MCF 10A (cell line): ENCODE results near the gene CCDC9. TPM values are rescaled to one million over a fixed set of nuclear protein-coding genes. Genes with fewer than 3 reads are reported as not detected.

ENCODE experiments used
- BruUV-seq: library from RNA; stranded (reverse); fragments of 400-500 nt; replicated peaks from 2 replicates; lab custom pipeline; 2021; lab: Mats Ljungman, UMichigan
- CTCF ChIA-PET: fragments of 300-600 bp; sonication (Branson Sonifier 250); formaldehyde crosslinking; extraction: SDS; loops from one replicate; lab custom pipeline; 2021; ENCODE audit warnings: antibody characterized with exemption, inconsistent platforms; lab: Yijun Ruan, JAX
- POLR2A ChIA-PET: fragments of 300-600, 350-650 bp; sonication (Branson Sonifier 250); formaldehyde crosslinking; extraction: SDS; loops from one replicate; lab custom pipeline; 2020; ENCODE audit warnings: antibody characterized with exemption, inconsistent platforms; lab: Yijun Ruan, JAX
- DNase-seq: peaks from one replicate; pipeline ENCODE4 v3.0.0-alpha.2; 2018; ENCODE audit not compliant: unreplicated experiment
- H3K27ac Mint-ChIP-seq: one replicate; pipeline ENCODE4 v1.8.0; 2022; ENCODE audit warnings: mild to moderate bottlenecking, low read depth, mixed read lengths; ENCODE audit not compliant: unreplicated experiment
- H3K27me3 Mint-ChIP-seq: one replicate; pipeline ENCODE4 v1.8.0; 2022; ENCODE audit warnings: mixed read lengths; ENCODE audit not compliant: insufficient read depth, unreplicated experiment
- H3K36me3 Mint-ChIP-seq: one replicate; pipeline ENCODE4 v1.8.0; 2022; ENCODE audit warnings: mild to moderate bottlenecking, moderate library complexity, mixed read lengths; ENCODE audit not compliant: insufficient read depth, unreplicated experiment
- H3K4me1 Mint-ChIP-seq: one replicate; pipeline ENCODE4 v1.8.0; 2022; ENCODE audit warnings: mixed read lengths; ENCODE audit not compliant: insufficient read depth, unreplicated experiment
- H3K4me3 Mint-ChIP-seq: one replicate; pipeline ENCODE4 v1.8.0; 2022; ENCODE audit warnings: mild to moderate bottlenecking, moderate library complexity, mixed read lengths; ENCODE audit not compliant: unreplicated experiment
- H3K9me3 Mint-ChIP-seq: one replicate; pipeline ENCODE4 v1.8.0; 2022; ENCODE audit warnings: mixed read lengths; ENCODE audit not compliant: unreplicated experiment
- CTCF ChIP-seq: fragments of 200-600 bp; IDR thresholded peaks from one replicate; pipeline ENCODE4 v1.8.0; 2022; ENCODE audit warnings: antibody characterized with exemption, mild to moderate bottlenecking; ENCODE audit not compliant: unreplicated experiment
- intact Hi-C: fragments of 100-400 bp; cut with micrococcal nuclease; formaldehyde crosslinking; loops from 2 replicates; pipeline ENCODE4 v1.14.1; 2022
- total RNA-seq: library from RNA; stranded (reverse); gene quantifications from 2 replicates; pipeline ENCODE4 v1.2.3, GENCODE V29; 2022

CCDC9 gene
- total RNA-seq, 1 experiment from 2014 or later = 39.0 TPM

- TF ChIP-seq CTCF = no peak
- ChIA-PET CTCF (interaction anchor here (0.7 to 1.8 kb wide), 3 partner anchors 8 to 87 kb away, joined by 3 to 11 read pairs (median 5); partner anchors contain the start of gene DHX34), POLR2A (no interaction called here)
- Mint-ChIP-seq H3K4me1 (peaks cover 19% of the 10 kb centered on the region), H3K36me3 (no peaks in the 10 kb centered on the region), H3K4me3 (no peak overlapping the region), H3K27ac (no peak overlapping the region), H3K9me3 (no peaks in the 10 kb centered on the region), H3K27me3 (no peaks in the 10 kb centered on the region)
- no peak for DNase-seq
- no TSS peak for BruUV-seq
- intact Hi-C loops = no loop called here
Measured at GRCh38 chr19:47303966-47304365, 47.6 kb downstream of the CCDC9 start.

- Mint-ChIP-seq H3K9me3 (no peaks in the 10 kb centered on the region), H3K4me3 (peak overlapping the region; percentile 62), H3K27ac (peak overlapping the region; percentile 84), H3K27me3 (no peaks in the 10 kb centered on the region), H3K4me1 (peaks cover 21% of the 10 kb centered on the region), H3K36me3 (no peaks in the 10 kb centered on the region)
- TF ChIP-seq CTCF = peak; percentile 86
- no TSS peak for BruUV-seq
- intact Hi-C loops = loop anchor here (5.0 kb wide), 1 partner anchor 42 kb away; the partner anchor contains the start of gene DHX34
- ChIA-PET POLR2A (interaction anchor here (0.9 to 1.9 kb wide), 6 partner anchors 8 to 44 kb away, joined by 3 to 6 read pairs (median 4); partner anchors contain the start of gene DHX34), CTCF (interaction anchor here (0.6 to 1.8 kb wide), 14 partner anchors 9 to 180 kb away, joined by 3 to 11 read pairs (median 4); partner anchors contain the start of gene DHX34)
- DNase-seq = peak; percentile 84
Measured at GRCh38 chr19:47305309-47305751, 49.0 kb downstream of the CCDC9 start.

GRCh38 chr19:47306303-47306702 is 50.0 kb downstream of the CCDC9 start:
- BruUV-seq = no TSS peak
- peak overlapping the region; percentile 84 for H3K27ac Mint-ChIP-seq
- ChIA-PET CTCF (interaction anchor here (0.5 to 1.8 kb wide), 10 partner anchors 9 to 331 kb away, joined by 3 to 9 read pairs (median 4); partner anchors contain the start of gene DHX34), POLR2A (interaction anchor here (0.7 to 1.9 kb wide), 5 partner anchors 17 to 1077 kb away, joined by 3 to 5 read pairs (median 3); partner anchors contain the start of gene DHX34)
- peaks cover 7% of the 10 kb centered on the region for H3K36me3 Mint-ChIP-seq
- H3K4me3 Mint-ChIP-seq = no peak overlapping the region
- peaks cover 29% of the 10 kb centered on the region for H3K4me1 Mint-ChIP-seq
- intact Hi-C loops = loop anchor here (5.0 kb wide), 1 partner anchor 41 kb away; the partner anchor contains the start of gene DHX34
- DNase-seq = no peak
- no peaks in the 10 kb centered on the region for H3K9me3 Mint-ChIP-seq
- no peaks in the 10 kb centered on the region for H3K27me3 Mint-ChIP-seq
- no peak for TF ChIP-seq CTCF

- no peaks in the 10 kb centered on the region for H3K27me3 Mint-ChIP-seq
- no peak overlapping the region for H3K27ac Mint-ChIP-seq
- intact Hi-C loops = loop anchor here (5.0 kb wide), 1 partner anchor 38 kb away; the partner anchor contains the start of gene DHX34
- no peaks in the 10 kb centered on the region for H3K9me3 Mint-ChIP-seq
- POLR2A ChIA-PET = no interaction called here
- peaks cover 34% of the 10 kb centered on the region for H3K4me1 Mint-ChIP-seq
- DNase-seq = peak; percentile 49
- TF ChIP-seq CTCF = no peak
- H3K36me3 Mint-ChIP-seq = peaks cover 7% of the 10 kb centered on the region
- BruUV-seq = no TSS peak
- CTCF ChIA-PET = interaction anchor here (0.6 to 1.7 kb wide), 3 partner anchors 15 to 400 kb away, joined by 3 to 6 read pairs (median 3); no protein-coding TSS in a partner anchor
- no peak overlapping the region for H3K4me3 Mint-ChIP-seq
Measured at GRCh38 chr19:47309038-47309437, 52.7 kb downstream of the CCDC9 start.
